MG63 (cell line): ENCODE results near the gene LRRC14B. TPM values are rescaled to one million over a fixed set of nuclear protein-coding genes. Genes with fewer than 3 reads are reported as not detected.
"Not testable (repeated sequence)": the region's sequence is repeated elsewhere in the genome, so short reads cannot be mapped to it uniquely, and the experiment has no call there.

Experiments
- DNase-seq: peaks from one replicate; pipeline ENCODE4 v3.0.0-alpha.2; 2020
- H3K27me3 ChIP-seq: fragments of 250-450 bp; sonication (Bioruptor Pico); 2 replicates; pipeline ENCODE4 v1.5.1; 2020; ENCODE audit warnings: mild to moderate bottlenecking, moderate library complexity
- H3K36me3 ChIP-seq: fragments of 250-450 bp; sonication (Bioruptor Pico); 2 replicates; pipeline ENCODE4 v1.5.1; 2020; ENCODE audit warnings: mild to moderate bottlenecking, moderate library complexity
- H3K4me3 ChIP-seq: fragments of 250-450 bp; sonication (Bioruptor Pico); 2 replicates; pipeline ENCODE4 v1.5.1; 2020; ENCODE audit warnings: mild to moderate bottlenecking, moderate library complexity
- H3K9me3 ChIP-seq: fragments of 250-450 bp; sonication (Bioruptor Pico); 2 replicates; pipeline ENCODE4 v1.5.1; 2020; ENCODE audit warnings: mild to moderate bottlenecking, moderate library complexity
- total RNA-seq: library from RNA; depleted of rRNA; stranded (reverse); fragments of >200 nt; shearing (Covaris generic); gene quantifications from 2 replicates; pipeline ENCODE4 v1.2.3, GENCODE V29; 2014; ENCODE audit warnings: low replicate concordance

LRRC14B gene
- total RNA-seq, 1 experiment from 2014 or later: not detected

- no peaks in the 10 kb centered on the region for H3K27me3 ChIP-seq
- DNase-seq: peak; percentile 46
- peaks cover 20% of the 10 kb centered on the region for H3K36me3 ChIP-seq
- no peak overlapping the region for H3K4me3 ChIP-seq
- no peaks in the 10 kb centered on the region for H3K9me3 ChIP-seq
Observed at GRCh38 chr5:206406-206805, 15.1 kb downstream of the LRRC14B start.

GRCh38 chr5:206927-207536 lies 15.7 kb downstream of the LRRC14B start:
- no peak overlapping the region for H3K4me3 ChIP-seq
- peaks cover 20% of the 10 kb centered on the region for H3K36me3 ChIP-seq
- H3K9me3 ChIP-seq: no peaks in the 10 kb centered on the region
- no peaks in the 10 kb centered on the region for H3K27me3 ChIP-seq
- DNase-seq: no peak

GRCh38 chr5:207599-207998 lies 16.3 kb downstream of the LRRC14B start:
- H3K9me3 ChIP-seq: no peaks in the 10 kb centered on the region
- H3K4me3 ChIP-seq: no peak overlapping the region
- peaks cover 20% of the 10 kb centered on the region for H3K36me3 ChIP-seq
- no peaks in the 10 kb centered on the region for H3K27me3 ChIP-seq
- no peak for DNase-seq

- Histone ChIP-seq H3K4me3 (no peak overlapping the region), H3K27me3 (no peaks in the 10 kb centered on the region), H3K36me3 (peaks cover 21% of the 10 kb centered on the region), H3K9me3 (no peaks in the 10 kb centered on the region)
- DNase-seq: no peak
Observed at GRCh38 chr5:208449-209114, 17.3 kb downstream of the LRRC14B start.

- no peak overlapping the region for H3K4me3 ChIP-seq
- no peak for DNase-seq
Observed at GRCh38 chr5:213803-214395, 22.6 kb downstream of the LRRC14B start.

GRCh38 chr5:215256-215655 lies 24.0 kb downstream of the LRRC14B start:
- H3K27me3 ChIP-seq, H3K9me3 ChIP-seq, H3K36me3 ChIP-seq: not testable (repeated sequence)
- peak; percentile 43 for DNase-seq
- peak overlapping the region; percentile 6; the same call in 1 of the 2 replicates for H3K4me3 ChIP-seq

More at GRCh38 chr5:213803-214395, 22.6 kb downstream of the LRRC14B start:
- Histone ChIP-seq H3K27me3 (no peaks in the 10 kb centered on the region), H3K36me3 (peaks cover 6% of the 10 kb centered on the region), H3K9me3 (no peaks in the 10 kb centered on the region)

- H3K4me3 ChIP-seq, H3K27me3 ChIP-seq, H3K36me3 ChIP-seq, H3K9me3 ChIP-seq, DNase-seq: not testable (repeated sequence)
Observed at GRCh38 chr5:216076-216475, 24.8 kb downstream of the LRRC14B start.

- H3K27me3 ChIP-seq, H3K9me3 ChIP-seq: not testable (repeated sequence)
- peak; percentile 94 for DNase-seq
- Histone ChIP-seq H3K36me3 (peaks cover 11% of the 10 kb centered on the region), H3K4me3 (peak within 1 kb of the TSS; percentile 96)
Observed at GRCh38 chr5:217494-218456, 26.5 kb downstream of the LRRC14B start, which contains the start of the genes CCDC127 and SDHA. TSS of gene CCDC127 (minus strand) at chr5:218153. CDS start at chr5:216849, 1,304 bp downstream. TSS of gene SDHA (plus strand) at chr5:218320. CDS start at chr5:218356, 36 bp downstream.

GRCh38 chr5:218457-219291 lies 27.4 kb downstream of the LRRC14B start:
- Histone ChIP-seq H3K27me3 (no peaks in the 10 kb centered on the region), H3K36me3 (peaks cover 13% of the 10 kb centered on the region), H3K4me3 (peak overlapping the region; percentile 96), H3K9me3 (no peaks in the 10 kb centered on the region)
- peak; percentile 45 for DNase-seq

GRCh38 chr5:219460-219863 lies 28.2 kb downstream of the LRRC14B start:
- H3K27me3 ChIP-seq: no peaks in the 10 kb centered on the region
- no peaks in the 10 kb centered on the region for H3K9me3 ChIP-seq
- peak overlapping the region; percentile 96 for H3K4me3 ChIP-seq
- peak; percentile 25 for DNase-seq
- peaks cover 17% of the 10 kb centered on the region for H3K36me3 ChIP-seq

GRCh38 chr5:219991-220390 lies 28.7 kb downstream of the LRRC14B start:
- DNase-seq: no peak

GRCh38 chr5:222951-223715 lies 31.8 kb downstream of the LRRC14B start:
- H3K27me3 ChIP-seq, H3K4me3 ChIP-seq, DNase-seq, H3K9me3 ChIP-seq: not testable (repeated sequence)
- peaks cover 48% of the 10 kb centered on the region for H3K36me3 ChIP-seq

More at GRCh38 chr5:219991-220390, 28.7 kb downstream of the LRRC14B start:
- no peaks in the 10 kb centered on the region for H3K9me3 ChIP-seq
- no peaks in the 10 kb centered on the region for H3K27me3 ChIP-seq
- peak overlapping the region; percentile 96 for H3K4me3 ChIP-seq
- peaks cover 22% of the 10 kb centered on the region for H3K36me3 ChIP-seq

GRCh38 chr5:223791-224190 lies 32.5 kb downstream of the LRRC14B start:
- no peak for DNase-seq
- H3K27me3 ChIP-seq: no peaks in the 10 kb centered on the region
- peaks cover 55% of the 10 kb centered on the region for H3K36me3 ChIP-seq
- H3K4me3 ChIP-seq: no peak overlapping the region
- H3K9me3 ChIP-seq: no peaks in the 10 kb centered on the region

- DNase-seq: no peak
- no peaks in the 10 kb centered on the region for H3K27me3 ChIP-seq
- peaks cover 67% of the 10 kb centered on the region for H3K36me3 ChIP-seq
- no peak overlapping the region for H3K4me3 ChIP-seq
- H3K9me3 ChIP-seq: no peaks in the 10 kb centered on the region
Observed at GRCh38 chr5:225334-225733, 34.0 kb downstream of the LRRC14B start.

- H3K4me3 ChIP-seq, DNase-seq, H3K9me3 ChIP-seq, H3K27me3 ChIP-seq: not testable (repeated sequence)
- peaks cover 62% of the 10 kb centered on the region for H3K36me3 ChIP-seq
Observed at GRCh38 chr5:227375-227774, 36.1 kb downstream of the LRRC14B start.
